Mucosa of gallbladder (tissue), 1 donor: ENCODE data around the gene ZNF513. TPM values are rescaled to one million over a fixed set of nuclear protein-coding genes. Genes with fewer than 3 reads are reported as not detected.
A peak's percentile ranks its signal among the peaks of the same experiment; 100 is the strongest.

Experiments
- DNase-seq: peaks from one replicate; pipeline ENCODE4 v3.0.0-alpha.2; 2020; ENCODE audit warnings: low spot score
- total RNA-seq: library from RNA; stranded (reverse); gene quantifications from one replicate; pipeline ENCODE4 v1.2.1, GENCODE V29; 2021
- donor health status: DM: no; HTN: no; CAD: no.

ZNF513 gene
- total RNA-seq, 1 donor from 2014 or later, result 25.6 TPM

GRCh38 chr2:27381577-27382181 is 1.1 kb upstream of the ZNF513 start:
- DNase-seq, result no peak

- peak; percentile 59 for DNase-seq
These were observed 503 bp downstream of the ZNF513 start for GRCh38 chr2:27379836-27380625.

GRCh38 chr2:27379383-27379835 is 1.1 kb downstream of the ZNF513 start:
- DNase-seq, result no peak

GRCh38 chr2:27378809-27379290 is 1.7 kb downstream of the ZNF513 start:
- no peak for DNase-seq

- DNase-seq, result no peak
These were observed 2.3 kb downstream of the ZNF513 start for GRCh38 chr2:27378096-27378808.

GRCh38 chr2:27377618-27378095 is 2.9 kb downstream of the ZNF513 start:
- DNase-seq, result no peak

- DNase-seq, result no peak
These were observed 3.5 kb downstream of the ZNF513 start for GRCh38 chr2:27376866-27377617.

GRCh38 chr2:27376151-27376865 is 4.2 kb downstream of the ZNF513 start:
- DNase-seq, result no peak

- DNase-seq, result no peak
These were observed 4.9 kb downstream of the ZNF513 start for GRCh38 chr2:27375513-27376099.

GRCh38 chr2:27373567-27373966 is 7.0 kb downstream of the ZNF513 start:
- DNase-seq, result no peak

GRCh38 chr2:27372937-27373336 is 7.6 kb downstream of the ZNF513 start:
- no peak for DNase-seq

- DNase-seq, result no peak
These were observed 9.5 kb downstream of the ZNF513 start for GRCh38 chr2:27370816-27371620.

- peak; percentile 100 for DNase-seq
These were observed 10.3 kb downstream of the ZNF513 start, which contains the start of the genes EIF2B4 and SNX17 for GRCh38 chr2:27370026-27370815. EIF2B4 (minus strand) TSS chr2:27370338; CDS start chr2:27370314, 24 bp downstream. SNX17 (plus strand) TSS chr2:27370616; CDS start chr2:27370744, 128 bp downstream.

GRCh38 chr2:27369471-27370025 is 11.0 kb downstream of the ZNF513 start:
- no peak for DNase-seq

- no peak for DNase-seq
These were observed 16.6 kb downstream of the ZNF513 start for GRCh38 chr2:27363933-27364332.

GRCh38 chr2:27362678-27363420 is 17.7 kb downstream of the ZNF513 start:
- DNase-seq, result no peak

- DNase-seq, result peak; percentile 94
These were observed 24.0 kb downstream of the ZNF513 start, which contains the start of gene GTF3C2 for GRCh38 chr2:27356382-27357181. GTF3C2 (minus strand) TSS chr2:27356764; CDS start chr2:27343554, 13,210 bp downstream.
